ENCODE data around the gene COX7C. TPM values are rescaled to one million over a fixed set of nuclear protein-coding genes. Genes with fewer than 3 reads are reported as not detected.

COX7C gene
- total RNA-seq, 1 experiment from 2014 or later: 1,292 TPM

DNA sequence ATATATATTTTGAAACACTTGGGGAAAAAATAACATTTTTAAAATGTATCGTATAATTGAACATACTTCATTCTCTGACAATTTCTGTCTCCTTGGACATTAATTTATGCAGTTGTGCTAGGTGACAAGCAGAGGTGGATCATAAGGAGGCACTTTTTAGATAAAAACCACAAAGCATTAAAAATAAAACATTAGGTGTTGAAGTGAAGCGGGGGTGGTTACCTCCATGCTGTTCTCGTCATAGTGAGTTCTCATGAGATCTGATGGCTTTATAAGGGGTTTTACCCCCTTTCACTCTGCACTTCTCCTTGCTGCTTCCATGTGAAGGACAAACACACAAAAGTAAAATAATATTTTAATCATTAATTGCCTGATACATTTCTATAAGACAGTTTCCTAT, 11.9 kb upstream of the COX7C start:
- Histone ChIP-seq H2BK12ac (ENCODE audit: insufficient read length, low read depth, low read length) (no peak overlapping the region), H3K18ac (ENCODE audit: insufficient read length, low read depth, low read length) (no peak overlapping the region), H3K79me1 (ENCODE audit: insufficient read depth, low read depth, low read length, poor library complexity, severe bottlenecking) (no peaks in the 10 kb centered on the region), H3K23ac (ENCODE audit: insufficient read length, low read depth, low read length) (no peak overlapping the region), H2BK5ac (ENCODE audit: insufficient read length, low read length) (no peak overlapping the region), H2BK15ac (ENCODE audit: low read depth, low read length) (no peak overlapping the region), H3K79me2 (ENCODE audit: insufficient read depth, low read length) (no peaks in the 10 kb centered on the region), H2BK120ac (ENCODE audit: low read depth, low read length, poor library complexity, severe bottlenecking) (no peak overlapping the region), H3K9me3 (ENCODE audit: control insufficient read depth, low read depth, low read length) (no peaks in the 10 kb centered on the region), H2BK20ac (ENCODE audit: low read depth, low read length, poor library complexity, severe bottlenecking) (no peak overlapping the region), H3K23me2 (ENCODE audit: insufficient read length, low read depth, low read length, poor library complexity, severe bottlenecking) (no peaks in the 10 kb centered on the region), H3K9ac (ENCODE audit: extremely low read depth, insufficient read length, low read length) (no peak overlapping the region), H3K14ac (ENCODE audit: insufficient read depth, low read length) (no peak overlapping the region), H2AFZ (ENCODE audit: low read length) (no peak overlapping the region), H4K5ac (ENCODE audit: insufficient read length, low read depth, low read length) (no peak overlapping the region), H4K91ac (ENCODE audit: insufficient read length, low read depth, low read length) (no peak overlapping the region), H2AK5ac (ENCODE audit: insufficient read length, low read length) (no peak overlapping the region), H3T11ph (ENCODE audit: low read length) (no peak overlapping the region), H3K4me2 (ENCODE audit: insufficient read depth, insufficient read length, low read length) (no peak overlapping the region), H3K4ac (ENCODE audit: low read depth, low read length) (no peak overlapping the region), H3K56ac (ENCODE audit: insufficient read length, low read depth, low read length) (no peak overlapping the region), H4K8ac (replicated peaks; ENCODE audit: insufficient read length, low read depth, low read length) (no peak overlapping the region), H3K27ac (ENCODE audit: insufficient read length, low read depth, low read length) (no peak overlapping the region), H3K4me1 (ENCODE audit: insufficient read depth, low read length) (no peaks in the 10 kb centered on the region), H3K27me3 (ENCODE audit: insufficient read depth, low read length) (no peaks in the 10 kb centered on the region), H4K20me1 (ENCODE audit: control insufficient read depth, insufficient read depth, insufficient read length) (no peaks in the 10 kb centered on the region)
- WGBS (ENCODE audit: extremely low coverage, insufficient read length, low lambda C conversion rate): no CpG with 5 or more reads among the region's 3 CpGs
- H3K27me3 Mint-ChIP-seq (ENCODE audit: low read depth): no peaks in the 10 kb centered on the region
- no peak for TF ChIP-seq CTCF (conservative IDR thresholded peaks at IDR 0.05)
- no peaks in the 10 kb centered on the region; a peak in 1 of 5 replicates for H3K9me3 Mint-ChIP-seq
- no peak overlapping the region for H3K27ac Mint-ChIP-seq
- no peak overlapping the region for H3K4me3 Mint-ChIP-seq
- no peaks in the 10 kb centered on the region for H3K36me3 Mint-ChIP-seq (ENCODE audit: insufficient read depth in 1 of 3, low read depth in 3 of 3)
- no peak for DNase-seq
- H3K4me1 Mint-ChIP-seq: no peaks in the 10 kb centered on the region

Measured in H9 (cell line).